ENCODE data around the gene PSAT1. TPM values are rescaled to one million over a fixed set of nuclear protein-coding genes. Genes with fewer than 3 reads are reported as not detected.

PSAT1 gene
- total and polyA plus RNA-seq, 2 experiments from 2014 or later: 368 to 510 TPM

DNA sequence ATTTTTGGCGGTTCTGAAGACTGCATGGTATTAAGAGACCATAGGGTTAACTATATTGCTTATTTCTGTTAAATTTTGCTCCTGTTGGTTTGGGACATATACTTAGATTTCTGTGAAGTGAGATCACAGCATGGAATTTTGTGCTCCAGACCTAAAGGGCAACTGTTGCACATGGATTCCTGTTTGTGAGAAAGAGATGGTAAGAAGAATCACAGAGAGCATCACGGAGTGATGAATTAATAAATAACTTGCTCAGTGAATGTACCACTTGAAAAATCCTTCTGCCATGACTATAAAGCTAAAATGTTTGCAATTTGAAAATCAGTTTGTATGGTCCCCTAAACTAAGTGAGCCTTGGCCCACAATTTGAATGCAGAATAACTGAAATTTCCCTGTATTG, 4.5 kb downstream of the PSAT1 start:
- peaks cover 5% of the 10 kb centered on the region for H3K4me1 ChIP-seq (ENCODE audit: insufficient read depth)
- no peak overlapping the region for H3K27ac ChIP-seq
- no peak overlapping the region for H3K4me3 ChIP-seq
- H3K36me3 ChIP-seq (ENCODE audit: low read depth): peaks cover 54% of the 10 kb centered on the region
- H2AFZ ChIP-seq: no peak overlapping the region
- H3K27me3 ChIP-seq (replicated peaks; ENCODE audit: insufficient read depth): no peaks in the 10 kb centered on the region
- H3K9me2 ChIP-seq (ENCODE audit: insufficient read depth): no peaks in the 10 kb centered on the region
- TF ChIP-seq EZH2phosphoT487 (IDR thresholded peaks at IDR 0.05; ENCODE audit: insufficient read depth, low read depth): no peak
- no peak for TF ChIP-seq EZH2 (IDR thresholded peaks at IDR 0.05; ENCODE audit: insufficient read depth, poor library complexity, severe bottlenecking)
- 0 out of 2 replicates have a peak, but pooled peaks cover 6% of the 10 kb centered on the region for H4K20me1 ChIP-seq (ENCODE audit: insufficient read depth)
- no peak for DNase-seq
- no peak overlapping the region for H3K9ac ChIP-seq
- in situ Hi-C loops (cut with MboI): no loop called here
- WGBS, 2 experiments (ENCODE audit: low coverage in 1 of 2, low lambda C conversion rate in 2 of 2, missing lambda C conversion rate in 2 of 2): 67 to 79% methylated on average over 2 of the region's 2 CpGs
- H3F3A ChIP-seq (ENCODE audit: insufficient read depth): no peaks in the 10 kb centered on the region
- H3K79me2 ChIP-seq (ENCODE audit: insufficient read depth): peaks cover 69% of the 10 kb centered on the region
- no peak overlapping the region for H3K4me2 ChIP-seq (ENCODE audit: unreplicated experiment)
- H3K9me3 ChIP-seq (ENCODE audit: low read depth): no peaks in the 10 kb centered on the region

DNA sequence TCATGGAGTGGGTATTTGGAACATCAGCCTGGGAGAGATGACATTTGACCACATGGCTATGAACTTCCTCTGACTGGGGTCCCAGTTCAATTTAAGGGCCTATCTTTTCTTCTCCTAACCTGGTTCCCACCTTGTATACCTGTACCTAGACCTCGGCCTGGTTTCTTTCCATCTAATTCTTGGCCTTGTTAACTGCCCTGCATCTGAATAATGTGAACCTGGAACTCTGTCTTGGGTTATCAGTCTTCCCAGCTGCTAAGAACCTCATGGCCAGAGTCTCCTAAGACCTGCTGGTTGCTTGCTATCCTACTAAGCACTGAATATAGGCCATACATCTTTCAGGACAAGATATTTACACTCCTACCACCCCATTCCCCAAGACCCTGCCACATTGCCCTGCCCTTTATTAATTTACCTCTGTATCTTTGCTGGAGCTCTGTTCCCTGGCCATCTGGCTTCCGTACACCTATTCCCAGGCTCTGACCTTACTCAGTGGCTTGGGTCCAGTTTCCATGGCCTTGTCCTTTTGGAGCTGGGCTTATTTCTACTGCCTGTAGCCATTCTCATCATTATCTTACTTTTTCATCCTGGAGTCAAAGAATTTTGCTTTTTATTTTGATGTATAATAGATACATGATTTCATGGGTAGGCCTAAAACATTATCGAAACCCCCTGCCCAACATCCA, 6.6 kb downstream of the PSAT1 start:
- Histone ChIP-seq H3K9me3 (ENCODE audit: low read depth) (no peaks in the 10 kb centered on the region), H4K20me1 (ENCODE audit: insufficient read depth) (0 out of 2 replicates have a peak, but pooled peaks cover 6% of the 10 kb centered on the region), H2AFZ (no peak overlapping the region), H3K9me2 (ENCODE audit: insufficient read depth) (no peaks in the 10 kb centered on the region), H3F3A (ENCODE audit: insufficient read depth) (no peaks in the 10 kb centered on the region), H3K4me2 (ENCODE audit: unreplicated experiment) (no peak overlapping the region), H3K4me3 (no peak overlapping the region), H3K27ac (no peak overlapping the region), H3K79me2 (ENCODE audit: insufficient read depth) (peaks cover 60% of the 10 kb centered on the region), H3K9ac (no peak overlapping the region), H3K36me3 (ENCODE audit: low read depth) (peaks cover 71% of the 10 kb centered on the region), H3K4me1 (ENCODE audit: insufficient read depth) (peaks cover 5% of the 10 kb centered on the region), H3K27me3 (replicated peaks; ENCODE audit: insufficient read depth) (no peaks in the 10 kb centered on the region)
- 93 to 98% methylated on average over 3 of the region's 3 CpGs for WGBS, 2 experiments (ENCODE audit: low coverage in 1 of 2, low lambda C conversion rate in 2 of 2, missing lambda C conversion rate in 2 of 2)
- in situ Hi-C loops (cut with MboI): no loop called here
- DNase-seq: no peak
- TF ChIP-seq EZH2phosphoT487 (IDR thresholded peaks at IDR 0.05; ENCODE audit: insufficient read depth, low read depth): no peak
- no peak for TF ChIP-seq EZH2 (IDR thresholded peaks at IDR 0.05; ENCODE audit: insufficient read depth, poor library complexity, severe bottlenecking)

DNA sequence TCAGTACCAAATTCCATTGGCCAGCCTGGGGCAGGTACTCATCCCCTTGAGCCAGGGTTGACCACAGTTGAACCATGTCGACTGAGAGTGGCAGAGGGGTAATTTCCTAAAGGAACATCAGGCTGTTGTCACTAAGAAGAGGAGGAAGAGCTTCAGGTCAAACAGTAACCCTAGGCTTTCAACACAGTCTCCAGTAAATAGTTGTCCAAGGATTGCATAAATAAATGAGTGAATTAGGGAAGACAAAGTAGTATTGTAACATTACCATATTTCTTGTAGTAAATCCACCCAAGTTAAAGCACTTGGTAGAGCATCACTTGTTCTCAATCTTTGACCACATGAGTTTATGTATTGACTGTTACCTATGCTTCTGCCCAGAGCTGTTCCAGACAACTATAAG, 7.4 kb downstream of the PSAT1 start:
- no peak for TF ChIP-seq EZH2phosphoT487 (IDR thresholded peaks at IDR 0.05; ENCODE audit: insufficient read depth, low read depth)
- no peak for TF ChIP-seq EZH2 (IDR thresholded peaks at IDR 0.05; ENCODE audit: insufficient read depth, poor library complexity, severe bottlenecking)
- no peak for DNase-seq
- in situ Hi-C loops (cut with MboI): no loop called here
- WGBS, 2 experiments (ENCODE audit: low coverage in 1 of 2, low lambda C conversion rate in 2 of 2, missing lambda C conversion rate in 2 of 2): 81 to 100% methylated on average over 1 of the region's 1 CpG
- peaks cover 71% of the 10 kb centered on the region for H3K36me3 ChIP-seq (ENCODE audit: low read depth)
- no peak overlapping the region for H3K9ac ChIP-seq
- peaks cover 5% of the 10 kb centered on the region; the same call in 1 of the 2 replicates for H3K4me1 ChIP-seq (ENCODE audit: insufficient read depth)
- H3K4me2 ChIP-seq (ENCODE audit: unreplicated experiment): no peak overlapping the region
- no peak overlapping the region for H2AFZ ChIP-seq
- H3K9me2 ChIP-seq (ENCODE audit: insufficient read depth): no peaks in the 10 kb centered on the region
- H4K20me1 ChIP-seq (ENCODE audit: insufficient read depth): 0 out of 2 replicates have a peak, but pooled peaks cover 6% of the 10 kb centered on the region
- H3K9me3 ChIP-seq (ENCODE audit: low read depth): no peaks in the 10 kb centered on the region
- H3K27me3 ChIP-seq (replicated peaks; ENCODE audit: insufficient read depth): no peaks in the 10 kb centered on the region
- H3F3A ChIP-seq (ENCODE audit: insufficient read depth): no peaks in the 10 kb centered on the region
- H3K4me3 ChIP-seq: no peak overlapping the region
- peaks cover 51% of the 10 kb centered on the region for H3K79me2 ChIP-seq (ENCODE audit: insufficient read depth)
- H3K27ac ChIP-seq: no peak overlapping the region

DNA sequence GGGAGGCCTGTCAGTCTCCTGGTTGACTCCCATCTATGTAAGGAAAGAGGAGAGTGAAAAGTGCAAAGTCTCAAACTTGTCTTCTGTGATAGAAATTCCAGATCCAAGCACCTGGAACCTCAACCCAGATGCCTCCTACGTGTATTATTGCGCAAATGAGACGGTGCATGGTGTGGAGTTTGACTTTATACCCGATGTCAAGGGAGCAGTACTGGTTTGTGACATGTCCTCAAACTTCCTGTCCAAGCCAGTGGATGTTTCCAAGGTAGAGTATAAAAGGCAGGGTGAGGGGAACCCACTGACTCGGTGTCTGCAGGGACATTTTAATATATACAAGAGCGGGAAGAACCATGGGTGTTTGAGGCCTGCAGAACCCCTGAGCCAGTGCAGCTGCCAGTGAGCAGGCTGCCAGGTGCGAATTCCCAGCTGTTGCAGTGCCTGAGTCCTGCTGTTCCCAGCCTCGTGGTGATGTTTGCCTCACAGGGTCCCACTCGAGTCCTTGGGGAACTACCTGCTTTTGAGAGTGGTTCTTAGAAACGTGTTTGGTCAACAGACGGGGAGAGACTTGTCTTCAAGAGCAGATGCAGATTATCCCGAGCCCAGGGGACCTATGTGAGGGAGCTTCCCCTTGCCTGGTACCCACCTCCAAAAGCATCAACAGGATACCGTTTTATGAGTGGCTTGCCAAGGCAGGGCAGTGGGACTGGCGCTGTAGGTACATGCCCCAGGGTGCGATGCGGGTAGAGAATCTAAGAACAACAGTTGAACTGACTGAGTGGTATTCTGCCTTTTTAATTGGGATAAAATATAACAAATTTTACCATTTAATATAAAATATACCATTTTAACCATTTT, 9.5 kb downstream of the PSAT1 start:
- no peak for TF ChIP-seq EZH2 (IDR thresholded peaks at IDR 0.05; ENCODE audit: insufficient read depth, poor library complexity, severe bottlenecking)
- TF ChIP-seq EZH2phosphoT487 (IDR thresholded peaks at IDR 0.05; ENCODE audit: insufficient read depth, low read depth): no peak
- Histone ChIP-seq H3K9ac (no peak overlapping the region), H3K27ac (no peak overlapping the region), H3K27me3 (replicated peaks; ENCODE audit: insufficient read depth) (no peaks in the 10 kb centered on the region), H4K20me1 (ENCODE audit: insufficient read depth) (0 out of 2 replicates have a peak, but pooled peaks cover 2% of the 10 kb centered on the region), H3K79me2 (ENCODE audit: insufficient read depth) (peaks cover 30% of the 10 kb centered on the region), H3K36me3 (ENCODE audit: low read depth) (peaks cover 68% of the 10 kb centered on the region), H2AFZ (no peak overlapping the region), H3F3A (ENCODE audit: insufficient read depth) (no peaks in the 10 kb centered on the region), H3K4me2 (ENCODE audit: unreplicated experiment) (no peak overlapping the region), H3K4me3 (no peak overlapping the region), H3K4me1 (ENCODE audit: insufficient read depth) (no peaks in the 10 kb centered on the region), H3K9me2 (ENCODE audit: insufficient read depth) (no peaks in the 10 kb centered on the region), H3K9me3 (ENCODE audit: low read depth) (no peaks in the 10 kb centered on the region)
- in situ Hi-C loops (cut with MboI): no loop called here
- 84 to 87% methylated on average over 16 of the region's 16 CpGs for WGBS, 2 experiments (ENCODE audit: low coverage in 1 of 2, low lambda C conversion rate in 2 of 2, missing lambda C conversion rate in 2 of 2)
- no peak for DNase-seq

All from GM23248 (cell line).